GM21390 (cell line): ENCODE results near the gene PGP.

Experiments
- ATAC-seq: cut with Tn5 transposase; IDR thresholded peaks from one replicate; pipeline ENCODE4 v1.9.1; 2021; ENCODE audit not compliant: unreplicated experiment

The PGP gene

GRCh38 chr16:2200313-2200712 is 14.3 kb downstream of the PGP start:
- ATAC-seq = no peak

GRCh38 chr16:2199621-2200139 is 15.0 kb downstream of the PGP start:
- no peak for ATAC-seq

GRCh38 chr16:2199095-2199494 is 15.5 kb downstream of the PGP start:
- no peak for ATAC-seq

GRCh38 chr16:2198283-2198682 is 16.4 kb downstream of the PGP start:
- ATAC-seq = no peak

GRCh38 chr16:2197765-2198164 is 16.9 kb downstream of the PGP start:
- no peak for ATAC-seq

- no peak for ATAC-seq
Measured at GRCh38 chr16:2196981-2197511, 17.6 kb downstream of the PGP start.

GRCh38 chr16:2196162-2196980 is 18.3 kb downstream of the PGP start, which contains the start of gene CASKIN1:
Gene CASKIN1, minus strand, starts transcription at chr16:2196605. Its CDS starts 173 bp downstream, at chr16:2196432.
- ATAC-seq = no peak

GRCh38 chr16:2195322-2196161 is 19.1 kb downstream of the PGP start:
- ATAC-seq = no peak

GRCh38 chr16:2194852-2195321 is 19.8 kb downstream of the PGP start:
- ATAC-seq = no peak

- ATAC-seq = no peak
Measured at GRCh38 chr16:2194166-2194834, 20.3 kb downstream of the PGP start.

- ATAC-seq = no peak
Measured at GRCh38 chr16:2191446-2191706, 23.3 kb downstream of the PGP start.

GRCh38 chr16:2190659-2191445 is 23.8 kb downstream of the PGP start:
- no peak for ATAC-seq

- no peak for ATAC-seq
Measured at GRCh38 chr16:2190002-2190658, 24.5 kb downstream of the PGP start.

- no peak for ATAC-seq
Measured at GRCh38 chr16:2189252-2189893, 25.3 kb downstream of the PGP start.

- no peak for ATAC-seq
Measured at GRCh38 chr16:2188395-2188794, 26.2 kb downstream of the PGP start.

GRCh38 chr16:2187212-2187611 is 27.4 kb downstream of the PGP start:
- ATAC-seq = no peak

- ATAC-seq = no peak
Measured at GRCh38 chr16:2186505-2186904, 28.1 kb downstream of the PGP start.

GRCh38 chr16:2186064-2186463 is 28.6 kb downstream of the PGP start:
- no peak for ATAC-seq

- ATAC-seq = no peak
Measured at GRCh38 chr16:2184962-2185361, 29.7 kb downstream of the PGP start.
